Mammary epithelial cell (primary cell): ENCODE results near the gene SLC35B1.

Experiments
- CTCF ChIP-seq, 2 donors: IDR thresholded peaks in 1 of 2; conservative IDR thresholded peaks in 1 of 2; 2 replicates each; pipeline ENCODE4 v1.5.1; 2011 to 2012; ENCODE audit warnings: inconsistent platforms in 2 of 2, low read length in 2 of 2, mild to moderate bottlenecking in 2 of 2, control low read depth in 1 of 2, low read depth in 1 of 2; ENCODE audit not compliant: insufficient read depth in 1 of 2; ENCODE audit errors: extremely low read depth in 1 of 2
- EZH2 ChIP-seq: IDR thresholded peaks from 2 replicates; pipeline ENCODE4 v1.6.1; 2012; ENCODE audit warnings: low read length, inconsistent platforms, borderline replicate concordance

- no peak for TF ChIP-seq CTCF (conservative IDR thresholded peaks at IDR 0.05 in 1 of 2, IDR thresholded peaks at IDR 0.05 in 1 of 2; ENCODE audit: extremely low read depth in 1 of 2, insufficient read depth in 1 of 2, low read depth in 1 of 2, low read length in 2 of 2)
- TF ChIP-seq EZH2 = no peak
Observed at GRCh38 chr17:49746791-49747490, 39.2 kb upstream of the SLC35B1 start.
